CD14-positive monocyte (primary cell): ENCODE measurements around the gene TAOK1. TPM values are rescaled to one million over a fixed set of nuclear protein-coding genes. Genes with fewer than 3 reads are reported as not detected.
A peak's percentile ranks its signal among the peaks of the same experiment; 100 is the strongest.

ENCODE experiments used
- DNase-seq, 3 donors: peaks; one replicate each; pipeline ENCODE4 v3.0.0-alpha.2; 2011 to 2022
- H2AFZ ChIP-seq: 2 replicates; pipeline ENCODE4 v1.6.0; 2012; ENCODE audit warnings: mild to moderate bottlenecking, low read depth, low read length, inconsistent platforms; ENCODE audit not compliant: insufficient read depth, poor library complexity, severe bottlenecking
- H3K27ac ChIP-seq, 2 donors: 1 replicate in 1 of 2; 2 replicates in 1 of 2; pipeline ENCODE4 v1.5.1; 2012 to 2013; ENCODE audit warnings: low read length in 2 of 2, control low read depth in 1 of 2, inconsistent platforms in 1 of 2, low read depth in 1 of 2, mild to moderate bottlenecking in 1 of 2
- H3K27me3 ChIP-seq, 2 donors: one replicate each; pipeline versions ENCODE4 v1.6.0 to v1.6.1; 2011 to 2013; ENCODE audit warnings: low read length in 2 of 2; ENCODE audit not compliant: control insufficient read depth in 2 of 2, insufficient read depth in 2 of 2
- H3K36me3 ChIP-seq, 2 donors: replicated peaks in 1 of 2; 1 replicate in 1 of 2; 2 replicates in 1 of 2; pipeline versions ENCODE4 v1.5.1 to v1.6.1; 2012 to 2013; ENCODE audit warnings: low read length in 2 of 2, control low read depth in 1 of 2, inconsistent platforms in 1 of 2, mild to moderate bottlenecking in 1 of 2; ENCODE audit not compliant: insufficient read depth in 2 of 2, control insufficient read depth in 1 of 2
- H3K4me1 ChIP-seq, 2 donors: 1 replicate in 1 of 2; 2 replicates in 1 of 2; pipeline versions ENCODE4 v1.5.1 to v1.6.1; 2012 to 2013; ENCODE audit warnings: low read length in 2 of 2, control low read depth in 1 of 2, inconsistent platforms in 1 of 2, mild to moderate bottlenecking in 1 of 2, moderate library complexity in 1 of 2; ENCODE audit not compliant: insufficient read depth in 2 of 2, control insufficient read depth in 1 of 2
- H3K4me2 ChIP-seq: replicated peaks from 2 replicates; pipeline ENCODE3; 2012; ENCODE audit warnings: low read length, moderate library complexity, mild to moderate bottlenecking; ENCODE audit not compliant: poor library complexity, severe bottlenecking; ENCODE audit errors: extremely low read depth
- H3K4me3 ChIP-seq, 3 experiments: fragments of 200-600 bp in 1 of 3; sonication (generic) in 1 of 3; replicated peaks in 1 of 3; 1 replicate in 2 of 3; 2 replicates in 1 of 3; pipeline ENCODE4 v1.5.1; 2011 to 2013; ENCODE audit warnings: low read length in 3 of 3, mild to moderate bottlenecking in 3 of 3, control low read depth in 2 of 3, low read depth in 2 of 3, inconsistent platforms in 1 of 3, moderate library complexity in 1 of 3
- H3K79me2 ChIP-seq: 2 replicates; pipeline ENCODE4 v1.6.0; 2012; ENCODE audit warnings: mild to moderate bottlenecking, control low read depth, inconsistent platforms, low read length, moderate library complexity; ENCODE audit not compliant: insufficient read depth
- H3K9ac ChIP-seq: 2 replicates; pipeline ENCODE4 v1.6.0; 2017; ENCODE audit warnings: low read length, mild to moderate bottlenecking; ENCODE audit not compliant: insufficient read depth, poor library complexity, severe bottlenecking
- H3K9me3 ChIP-seq, 2 donors: replicated peaks in 1 of 2; 1 replicate in 1 of 2; 2 replicates in 1 of 2; pipeline versions ENCODE4 v1.5.1 to v1.6.1; 2012 to 2013; ENCODE audit warnings: low read length in 2 of 2, control low read depth in 1 of 2; ENCODE audit not compliant: control insufficient read depth in 1 of 2, insufficient read depth in 1 of 2
- H4K20me1 ChIP-seq: 2 replicates; pipeline ENCODE4 v1.6.0; 2012; ENCODE audit warnings: mild to moderate bottlenecking, low read length, control low read depth, moderate library complexity; ENCODE audit not compliant: insufficient read depth
- H3K27ac Mint-ChIP-seq, 7 donors: one replicate each; pipeline ENCODE4 v1.8.0; 2020; ENCODE audit warnings: mild to moderate bottlenecking in 7 of 7, mixed read lengths in 7 of 7, moderate library complexity in 6 of 7, inconsistent platforms in 2 of 7
- H3K27me3 Mint-ChIP-seq, 3 donors: one replicate each; pipeline ENCODE4 v1.8.0; 2021 to 2022; ENCODE audit warnings: low read depth in 3 of 3, mild to moderate bottlenecking in 3 of 3, mixed read lengths in 3 of 3, moderate library complexity in 3 of 3, inconsistent platforms in 1 of 3
- H3K36me3 Mint-ChIP-seq, 2 donors: one replicate each; pipeline ENCODE4 v1.8.0; 2020; ENCODE audit warnings: mixed read lengths in 2 of 2, inconsistent platforms in 1 of 2, mild to moderate bottlenecking in 1 of 2
- H3K4me1 Mint-ChIP-seq: one replicate; pipeline ENCODE4 v1.8.0; 2020; ENCODE audit warnings: mild to moderate bottlenecking, mixed read lengths
- H3K4me3 Mint-ChIP-seq, 2 donors: one replicate each; pipeline ENCODE4 v1.8.0; 2020; ENCODE audit warnings: mild to moderate bottlenecking in 2 of 2, mixed read lengths in 2 of 2, moderate library complexity in 1 of 2
- H3K9me3 Mint-ChIP-seq, 7 donors: one replicate each; pipeline ENCODE4 v1.8.0; 2020 to 2022; ENCODE audit warnings: mixed read lengths in 7 of 7, mild to moderate bottlenecking in 6 of 7, moderate library complexity in 6 of 7, inconsistent platforms in 2 of 7
- CTCF ChIP-seq: fragments of 200-600 bp; IDR thresholded peaks from one replicate; pipeline ENCODE4 v1.8.0; 2022; ENCODE audit warnings: antibody characterized with exemption, mild to moderate bottlenecking
- WGBS: methylation state at CpG from one replicate; pipeline ENCODE4 v1.1.5; 2013; ENCODE audit warnings: missing lambda C conversion rate; ENCODE audit not compliant: insufficient coverage; 5-methylcytosine and 5-hydroxymethylcytosine counted together
- intact Hi-C, 2 donors: fragments of 100-400 bp; cut with micrococcal nuclease; formaldehyde crosslinking; loops; one replicate each; pipeline versions ENCODE4 v1.15.0 to v1.15.1; 2023
- polyA plus RNA-seq, 3 donors: library from polyadenylated mRNA; depleted of rRNA in 1 of 3; unstranded in 2 of 3; stranded (reverse) in 1 of 3; fragments of 300-500 nt in 2 of 3; fragments of >200 nt in 1 of 3; fragmentation: Illumina TruSeq in 2 of 3; gene quantifications; 1 replicate in 2 of 3; 2 replicates in 1 of 3; pipeline ENCODE4 v1.2.3, GENCODE V29; 2012 to 2021

Gene TAOK1
- polyA plus RNA-seq, 3 donors: 2.4 to 13.9 (median 4.8) TPM

DNA sequence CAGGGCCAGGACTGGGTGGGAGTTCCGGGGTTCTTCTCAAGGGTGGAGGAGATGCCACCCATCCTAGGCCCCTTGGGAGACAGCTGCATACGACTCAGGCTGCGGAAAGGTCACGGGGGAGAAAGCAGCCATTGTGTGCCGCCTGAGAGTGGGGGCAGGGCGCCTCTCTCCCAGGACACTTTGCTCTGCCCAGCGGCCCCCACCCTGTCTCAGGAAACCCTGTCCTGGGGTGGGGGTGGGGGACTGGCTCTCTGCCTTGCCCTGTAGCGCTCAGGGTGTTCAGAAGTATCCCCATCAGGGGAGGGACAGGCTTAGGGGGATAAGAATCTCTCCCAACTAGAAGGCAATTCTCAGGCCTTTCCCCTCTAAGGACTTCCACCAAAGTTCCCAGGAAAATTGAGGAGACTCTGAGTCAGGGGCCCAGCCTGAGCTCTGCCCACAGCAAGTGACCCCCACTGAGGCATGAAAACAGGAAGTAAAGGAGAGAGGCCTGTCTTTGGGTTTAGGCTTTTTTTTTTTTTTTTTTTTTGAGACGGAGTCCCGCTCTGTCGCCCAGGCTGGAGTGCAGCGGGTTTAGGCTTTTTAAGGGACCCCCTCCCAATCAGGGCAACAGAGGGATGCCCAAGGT, 194.4 kb downstream of the TAOK1 start:
- Histone ChIP-seq H2AFZ (peak overlapping the region; percentile 69), H3K36me3 (peaks cover 20 to 33% of the 10 kb centered on the region in 2 donors), H3K27me3 (no peaks in the 10 kb centered on the region), H3K27ac (peak overlapping the region in 1 of 2 donors; percentile 75), H3K4me2 (peak overlapping the region; percentile 81), H3K4me1 (peaks cover 50% of the 10 kb centered on the region in 2 donors), H4K20me1 (peaks cover 80% of the 10 kb centered on the region), H3K4me3 (peak overlapping the region in 2 of 3 experiments; percentile 13 to 72), H3K9ac (peak overlapping the region; percentile 55), H3K79me2 (peaks cover 63% of the 10 kb centered on the region), H3K9me3 (no peaks in the 10 kb centered on the region)
- H3K4me1 Mint-ChIP-seq: peaks cover 52% of the 10 kb centered on the region
- peaks cover 0 to 2% (median 0%) of the 10 kb centered on the region in 3 donors for H3K27me3 Mint-ChIP-seq
- WGBS: 78% methylated on average over 4 of the region's 12 CpGs
- peak overlapping the region in 4 of 7 donors; percentile 50 to 87 (median 66) for H3K27ac Mint-ChIP-seq
- no peaks in the 10 kb centered on the region for H3K9me3 Mint-ChIP-seq
- TF ChIP-seq CTCF: no peak
- intact Hi-C loops: loop anchor here in 1 of 2 donors (5.0 to 10.0 kb wide), 2 partner anchors 340 to 508 kb away; no protein-coding TSS in a partner anchor
- H3K36me3 Mint-ChIP-seq: peaks cover 22 to 40% of the 10 kb centered on the region in 2 donors
- DNase-seq: peak in 2 of 3 donors; percentile 52 to 70
- H3K4me3 Mint-ChIP-seq: peak overlapping the region; percentile 64 to 82

- Histone ChIP-seq H4K20me1 (peaks cover 73% of the 10 kb centered on the region), H3K9me3 (no peaks in the 10 kb centered on the region), H3K9ac (peak overlapping the region; percentile 55), H3K79me2 (peaks cover 63% of the 10 kb centered on the region), H3K4me2 (peak overlapping the region; percentile 81), H3K4me3 (peak overlapping the region in 2 of 3 experiments; percentile 13 to 72), H3K36me3 (peaks cover 15 to 28% of the 10 kb centered on the region in 2 donors), H3K27me3 (no peaks in the 10 kb centered on the region), H2AFZ (peak overlapping the region; percentile 69), H3K4me1 (peaks cover 56 to 57% of the 10 kb centered on the region in 2 donors), H3K27ac (peak overlapping the region in 1 of 2 donors; percentile 75)
- Mint-ChIP-seq H3K36me3 (peaks cover 17 to 34% of the 10 kb centered on the region in 2 donors), H3K9me3 (no peaks in the 10 kb centered on the region), H3K4me1 (peaks cover 57% of the 10 kb centered on the region), H3K27ac (peak overlapping the region in 6 of 7 donors; percentile 33 to 87 (median 59)), H3K4me3 (peak overlapping the region; percentile 64 to 82), H3K27me3 (peaks cover 0 to 2% (median 0%) of the 10 kb centered on the region in 3 donors)
- WGBS: 15% methylated on average over 4 of the region's 8 CpGs
- peak in 2 of 3 donors; percentile 27 to 38 for DNase-seq
- intact Hi-C loops: loop anchor here in 1 of 2 donors (10.0 kb wide), 1 partner anchor 340 kb away; no protein-coding TSS in a partner anchor
- TF ChIP-seq CTCF: peak; percentile 43
These were observed 195.1 kb downstream of the TAOK1 start for GRCh38 chr17:29585080-29585751.
